GM21737 (cell line): ENCODE results near the gene BCL2A1.
"Not testable (repeated sequence)": the region's sequence is repeated elsewhere in the genome, so short reads cannot be mapped to it uniquely, and the experiment has no call there.

Experiments
- ATAC-seq: cut with Tn5 transposase; IDR thresholded peaks from one replicate; pipeline ENCODE4 v1.9.1; 2021; ENCODE audit warnings: mild to moderate bottlenecking, moderate library complexity; ENCODE audit not compliant: unreplicated experiment

The BCL2A1 gene

DNA sequence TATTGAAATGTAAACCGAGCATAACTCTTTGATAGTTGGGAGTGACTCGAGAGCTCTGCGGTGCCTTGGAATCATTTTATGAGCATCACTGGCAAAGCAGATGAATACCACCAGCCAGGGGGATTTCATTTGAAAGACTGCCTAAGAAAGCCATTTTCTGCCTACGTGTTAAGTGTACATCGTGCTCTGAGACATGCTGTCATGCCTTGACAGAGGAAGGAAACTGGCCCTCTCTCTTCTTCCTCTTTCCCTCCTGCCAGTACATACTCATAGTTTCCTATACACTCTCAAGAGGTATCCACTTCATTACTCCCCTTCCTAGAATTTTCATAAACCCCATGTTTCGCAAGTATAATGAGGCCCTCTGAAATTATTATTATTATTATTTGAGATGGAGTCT lies 8.8 kb downstream of the BCL2A1 start:
- ATAC-seq, result no peak

DNA sequence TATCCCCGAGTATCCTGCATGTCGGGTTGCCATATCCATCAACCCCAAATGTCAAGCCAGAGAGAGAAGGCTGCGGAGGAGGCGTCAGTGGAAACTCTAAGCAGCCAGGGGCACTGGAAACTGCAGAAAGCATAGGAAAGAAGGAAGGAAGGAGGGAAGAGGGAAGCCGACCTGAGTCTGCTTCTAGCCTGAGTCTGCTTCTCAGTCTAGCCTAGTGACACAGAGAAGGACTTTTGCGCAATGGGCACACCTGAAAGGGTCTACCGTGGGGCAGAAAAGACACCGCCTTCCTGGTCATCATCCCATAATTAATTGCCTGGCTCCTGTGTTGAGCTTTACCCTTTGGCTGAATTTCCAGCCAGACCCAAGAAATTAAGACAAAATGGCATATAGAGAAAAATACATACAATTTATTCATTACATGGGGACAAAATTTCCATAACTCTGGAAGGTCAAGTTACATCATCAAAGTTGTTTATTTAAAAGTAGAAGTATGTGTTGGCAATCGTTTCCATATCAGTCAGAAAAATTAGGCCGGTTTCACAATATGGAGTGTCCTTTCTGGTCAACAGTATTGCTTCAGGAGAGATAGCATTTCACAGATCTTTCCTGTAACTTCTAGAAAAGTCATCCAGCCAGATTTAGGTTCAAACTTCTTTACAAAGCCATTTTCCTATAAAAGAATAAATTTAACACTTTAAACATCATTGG lies 10.3 kb downstream of the BCL2A1 start:
- no peak for ATAC-seq

DNA sequence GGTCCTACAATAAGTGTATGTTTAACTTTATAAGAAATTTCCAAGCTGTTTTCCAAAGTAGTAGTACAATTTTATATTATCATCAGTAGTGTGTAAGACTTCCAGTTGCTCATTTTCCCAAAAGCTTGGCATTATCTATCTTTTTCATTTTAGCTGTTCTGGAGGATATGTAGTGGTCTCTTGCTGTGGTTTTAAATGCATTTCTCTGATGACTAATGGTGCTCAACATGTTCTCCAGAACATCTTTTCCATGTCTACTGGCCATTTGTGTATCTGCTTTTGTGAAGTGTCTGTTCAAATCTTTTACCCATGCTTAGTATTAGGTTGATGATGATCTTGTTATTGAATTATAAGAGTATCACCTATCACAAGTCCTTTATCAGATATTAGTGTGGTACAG lies 13.3 kb downstream of the BCL2A1 start:
- no peak for ATAC-seq

DNA sequence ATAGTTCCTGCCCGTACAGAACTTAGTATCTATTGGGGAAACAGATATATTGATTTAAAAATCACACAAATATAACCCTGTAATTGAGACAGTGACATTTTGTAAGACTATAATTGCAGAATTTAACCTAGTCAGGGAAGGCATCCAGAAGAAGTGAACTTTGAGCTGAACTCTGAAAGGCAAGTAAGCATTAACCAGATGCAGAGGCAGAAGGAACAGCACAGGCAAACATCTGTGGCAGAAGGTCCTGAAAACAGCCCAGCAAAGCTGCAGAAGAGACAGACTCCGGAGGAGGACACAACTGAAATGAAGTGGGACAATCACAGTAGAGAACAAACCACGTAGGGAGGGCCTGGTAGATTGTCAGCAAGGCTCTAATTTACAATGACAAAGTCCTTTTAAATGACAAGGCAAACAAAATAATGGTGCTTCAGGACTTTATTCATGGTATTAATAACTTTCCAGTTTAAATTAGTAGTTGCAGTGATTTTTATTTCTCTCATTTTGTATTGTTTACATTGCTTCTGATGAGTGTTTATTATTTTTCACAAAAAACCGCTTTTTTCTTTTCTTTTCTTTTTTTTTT lies 14.5 kb downstream of the BCL2A1 start:
- no peak for ATAC-seq

DNA sequence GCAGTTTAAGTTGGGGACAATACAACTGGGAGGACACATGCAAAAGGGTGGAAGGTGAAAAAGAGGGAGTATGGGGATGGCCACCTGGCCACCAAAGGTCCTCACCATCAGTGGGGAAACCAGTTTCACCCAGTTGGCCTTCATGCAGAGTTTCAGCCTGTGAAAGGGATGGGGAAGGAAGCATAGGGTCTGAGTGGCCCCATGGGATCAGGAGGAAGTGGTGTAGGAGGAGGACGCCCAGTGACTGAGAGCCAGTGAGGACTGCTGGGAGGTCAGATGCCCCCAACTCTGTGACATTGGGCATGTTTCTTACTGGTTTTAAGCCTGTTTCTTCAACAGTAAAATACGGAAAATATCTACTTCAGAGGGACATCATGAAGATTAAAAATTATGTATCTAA lies 16.3 kb downstream of the BCL2A1 start:
- ATAC-seq, result no peak

DNA sequence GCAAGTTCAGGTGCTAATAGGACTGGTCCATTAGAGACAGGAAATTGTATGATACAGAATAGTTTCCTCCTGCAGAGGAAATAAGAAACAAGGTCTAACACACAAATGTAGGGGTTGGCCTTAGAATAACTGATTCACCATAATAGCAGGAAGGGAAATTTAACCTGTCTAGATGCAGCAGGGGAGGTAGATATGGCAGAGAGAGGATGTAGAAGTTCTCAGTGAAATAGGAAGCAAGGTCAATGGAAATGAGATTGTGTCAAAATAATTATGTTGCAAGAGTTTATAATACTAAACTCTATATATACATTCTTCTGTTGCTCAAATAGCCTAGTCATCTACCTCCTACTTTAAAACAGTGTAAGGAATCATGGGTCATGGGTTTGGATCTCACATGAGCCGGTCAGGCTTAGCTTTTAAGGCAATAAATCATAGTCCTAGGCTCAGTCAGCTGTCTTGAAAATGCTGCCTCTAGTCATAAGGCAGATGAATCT lies 17.0 kb downstream of the BCL2A1 start:
- ATAC-seq, result no peak

DNA sequence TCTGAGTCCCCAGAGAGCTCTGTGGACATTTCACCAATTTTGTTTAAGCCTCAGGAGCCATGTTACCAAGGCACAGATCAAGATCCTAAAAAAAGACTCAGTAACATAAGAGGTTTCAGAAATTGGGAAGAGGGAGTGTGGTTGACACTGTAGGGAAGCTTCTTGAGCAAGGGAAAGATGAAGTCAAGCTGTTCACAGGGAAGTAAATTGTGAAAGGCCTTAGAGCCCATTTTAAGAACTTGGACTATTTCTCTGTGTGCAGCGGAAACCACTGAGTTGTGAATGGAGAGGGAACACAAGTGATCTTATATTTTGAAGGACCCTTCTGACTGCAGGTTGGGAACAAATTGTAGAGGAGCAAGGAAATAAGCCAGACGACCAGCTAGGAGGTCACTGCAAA lies 18.7 kb downstream of the BCL2A1 start:
- no peak for ATAC-seq

DNA sequence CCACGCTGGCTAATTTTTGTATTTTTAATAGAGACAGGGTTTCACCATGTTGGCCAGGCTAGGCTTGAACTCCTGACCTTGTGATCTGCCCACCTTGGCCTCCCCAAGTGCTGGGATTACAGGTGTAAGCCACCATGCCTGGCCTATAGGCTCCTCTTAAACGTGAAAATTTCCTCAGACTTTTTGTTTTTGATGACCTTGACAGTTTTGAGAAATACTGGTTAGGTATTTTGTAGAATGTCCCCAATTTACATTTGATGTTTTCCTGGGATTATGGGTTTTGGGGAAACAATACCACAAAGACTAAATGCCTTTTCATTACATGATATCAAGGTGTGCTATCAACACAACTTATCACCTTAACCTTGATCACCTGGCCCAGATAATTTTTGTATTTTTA lies 20.7 kb downstream of the BCL2A1 start:
- ATAC-seq, result no peak

DNA sequence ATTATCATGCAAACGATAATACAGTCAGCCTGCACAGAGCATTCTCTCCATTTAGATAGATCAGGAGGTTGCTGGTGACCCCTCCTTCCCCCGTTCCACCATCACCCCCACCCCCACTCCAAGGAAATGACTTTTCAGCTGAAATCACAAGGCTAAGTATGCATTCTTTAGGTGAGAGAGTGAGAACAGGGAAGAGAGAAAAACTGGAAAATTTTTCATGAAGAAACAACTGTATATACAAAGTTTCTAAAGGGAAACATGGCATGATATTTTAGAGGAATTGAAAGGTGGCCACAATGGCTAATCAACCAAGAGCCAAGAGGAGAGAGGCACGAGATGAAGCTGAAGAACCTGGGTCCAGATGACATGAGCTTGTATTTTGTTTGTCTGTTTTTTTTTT lies 22.2 kb downstream of the BCL2A1 start:
- ATAC-seq, result no peak

DNA sequence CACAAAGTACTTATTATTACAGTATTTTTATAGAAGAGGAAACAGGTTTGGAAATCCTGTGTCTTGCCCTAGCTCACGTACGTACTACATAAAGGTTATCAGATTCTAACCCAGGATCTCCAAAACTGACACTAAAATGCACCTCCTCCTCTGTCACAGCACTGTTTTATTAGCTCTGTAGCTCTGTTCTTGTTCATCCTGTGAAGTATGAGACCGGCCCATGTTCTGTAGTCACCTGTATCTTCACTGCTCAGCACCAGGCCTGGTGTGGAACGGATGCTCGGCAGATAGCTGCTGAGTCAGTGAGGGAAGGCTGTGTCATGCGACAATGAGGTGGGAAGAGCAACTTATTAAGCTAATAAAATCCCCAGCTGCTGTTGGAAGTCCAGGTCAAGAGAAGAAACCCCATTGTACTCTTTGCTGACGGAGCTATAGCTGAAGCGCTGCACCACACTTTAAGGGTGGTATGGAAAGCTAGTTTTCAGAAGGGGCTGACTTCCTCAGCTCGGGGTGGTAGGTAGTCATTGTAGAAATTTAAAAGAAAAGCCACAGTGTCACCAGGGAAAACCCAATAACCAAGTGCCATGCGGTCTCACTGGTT lies 22.8 kb downstream of the BCL2A1 start:
- ATAC-seq, result no peak

DNA sequence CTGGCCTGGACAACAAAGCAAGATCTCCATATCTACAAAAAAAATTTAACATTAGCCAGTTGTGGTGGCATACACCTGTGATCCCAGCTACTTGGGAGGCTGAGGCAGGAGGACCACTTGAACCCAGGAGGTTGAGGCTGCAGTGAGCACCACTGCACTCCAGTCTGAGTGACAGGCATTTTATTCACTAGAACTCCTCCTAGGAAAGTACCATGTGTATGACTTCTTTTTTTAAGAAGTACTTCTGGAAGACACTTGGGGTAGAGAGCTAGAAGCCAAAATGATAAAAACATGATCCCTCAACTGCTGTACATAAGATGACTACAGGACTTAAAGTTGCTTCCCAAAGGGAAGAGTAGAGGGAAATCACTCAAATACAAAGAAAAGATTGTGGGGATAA lies 24.0 kb downstream of the BCL2A1 start:
- ATAC-seq, result no peak

DNA sequence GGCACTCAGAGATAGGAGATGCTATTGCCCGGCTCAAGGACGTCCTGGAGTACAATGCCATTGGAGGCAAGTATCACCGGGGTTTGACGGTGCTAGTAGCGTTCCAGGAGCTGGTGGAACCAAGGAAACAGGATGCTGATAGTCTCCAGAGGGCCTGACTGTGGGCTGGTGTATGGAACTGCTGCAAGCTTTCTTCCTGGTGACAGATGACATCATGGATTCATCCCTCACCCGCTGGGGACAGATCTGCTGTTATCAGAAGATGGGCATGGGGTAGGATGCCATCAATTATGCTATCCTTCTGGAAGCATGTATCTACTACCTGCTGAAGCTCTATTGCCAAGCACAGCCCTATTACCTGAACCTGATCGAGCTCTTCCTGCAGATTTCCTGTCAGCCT lies 26.4 kb downstream of the BCL2A1 start:
- ATAC-seq, result no peak

DNA sequence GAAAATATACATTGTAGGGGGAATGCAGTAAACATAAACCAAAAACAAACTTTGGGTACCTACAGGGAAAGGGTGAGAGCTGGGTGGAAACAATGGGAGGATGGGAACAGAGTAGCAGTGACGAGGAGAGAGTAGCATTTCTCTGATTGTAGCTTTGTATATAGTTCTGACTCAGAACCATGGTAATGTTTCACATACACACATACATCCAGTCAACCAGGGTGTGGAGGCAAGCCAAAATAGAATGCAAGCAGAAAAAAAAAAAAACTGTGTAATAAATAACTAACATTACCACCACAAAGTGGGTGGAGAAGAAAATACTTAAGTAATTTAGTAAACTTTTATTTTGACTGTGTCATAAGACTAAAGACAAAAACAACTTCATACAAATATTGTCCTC lies 27.2 kb downstream of the BCL2A1 start:
- peak; percentile 79 for ATAC-seq

DNA sequence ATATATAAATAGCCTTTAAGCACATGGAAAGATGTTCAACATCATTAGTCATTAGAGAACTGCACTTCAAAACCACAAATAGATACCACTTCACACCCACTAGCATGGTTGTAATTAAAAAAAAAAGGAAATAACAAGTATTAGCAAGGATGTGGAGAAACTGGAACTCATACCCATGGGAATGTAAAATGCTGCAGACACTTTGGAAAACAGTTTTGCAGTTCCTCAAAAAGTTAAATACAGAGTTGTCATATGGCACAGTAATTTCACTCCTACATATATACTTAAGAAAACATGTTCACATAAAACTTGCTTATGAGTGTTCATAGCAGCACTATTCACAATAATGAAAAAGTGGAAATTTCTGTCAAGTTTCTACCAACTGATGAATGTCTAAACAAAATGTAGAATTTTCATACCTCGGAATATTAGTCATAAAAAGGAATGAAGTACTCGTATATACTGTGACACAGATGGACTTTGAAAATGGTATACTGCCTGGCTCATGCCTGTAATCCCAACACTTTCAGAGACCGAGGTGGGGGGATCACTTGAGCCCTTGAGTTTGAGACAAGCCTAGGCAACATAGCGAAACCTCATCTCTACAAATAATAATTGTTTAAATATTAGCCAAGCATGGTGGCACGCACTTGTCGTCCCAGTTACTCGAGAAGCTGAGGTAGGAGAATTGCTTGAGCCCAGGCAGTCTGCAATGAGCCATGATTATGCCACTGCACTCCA lies 28.1 kb downstream of the BCL2A1 start:
- ATAC-seq, result no peak

DNA sequence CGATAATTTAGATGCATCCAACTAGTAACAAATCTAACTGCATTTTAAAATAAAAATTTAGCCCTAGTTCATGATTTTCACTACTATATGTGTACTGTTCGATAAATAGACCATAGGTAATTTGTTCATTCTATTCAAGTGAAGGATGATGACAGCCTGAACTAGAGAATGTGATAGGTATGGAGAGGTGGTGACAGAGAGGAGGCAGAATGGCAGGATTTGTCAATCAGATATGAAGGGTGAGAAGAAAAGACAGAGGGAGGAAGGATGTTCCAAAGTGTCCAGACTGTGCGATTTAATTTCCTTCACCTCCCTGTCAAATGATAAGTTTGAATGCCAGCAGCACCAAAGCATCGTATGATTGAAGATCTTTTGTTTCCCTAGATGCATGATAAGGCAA lies 31.6 kb downstream of the BCL2A1 start:
- no peak for ATAC-seq

DNA sequence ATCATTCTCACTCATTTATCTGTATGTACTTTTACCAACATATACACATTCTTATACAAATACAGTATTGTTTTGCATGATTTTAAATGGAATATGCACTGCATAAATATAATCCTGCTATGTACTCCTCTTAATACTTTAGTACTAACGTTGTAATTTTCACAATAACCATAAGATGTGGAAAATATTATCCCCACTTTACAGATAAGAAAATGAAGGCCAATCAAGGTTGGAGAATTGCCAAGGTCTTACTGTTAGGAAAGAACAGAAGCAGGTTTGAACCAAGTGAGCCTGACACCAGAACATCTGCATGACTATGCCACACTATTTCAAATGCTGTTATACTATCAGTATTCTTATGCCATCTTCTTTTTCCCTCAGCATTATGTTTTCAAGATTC lies 32.9 kb downstream of the BCL2A1 start:
- ATAC-seq, result no peak

DNA sequence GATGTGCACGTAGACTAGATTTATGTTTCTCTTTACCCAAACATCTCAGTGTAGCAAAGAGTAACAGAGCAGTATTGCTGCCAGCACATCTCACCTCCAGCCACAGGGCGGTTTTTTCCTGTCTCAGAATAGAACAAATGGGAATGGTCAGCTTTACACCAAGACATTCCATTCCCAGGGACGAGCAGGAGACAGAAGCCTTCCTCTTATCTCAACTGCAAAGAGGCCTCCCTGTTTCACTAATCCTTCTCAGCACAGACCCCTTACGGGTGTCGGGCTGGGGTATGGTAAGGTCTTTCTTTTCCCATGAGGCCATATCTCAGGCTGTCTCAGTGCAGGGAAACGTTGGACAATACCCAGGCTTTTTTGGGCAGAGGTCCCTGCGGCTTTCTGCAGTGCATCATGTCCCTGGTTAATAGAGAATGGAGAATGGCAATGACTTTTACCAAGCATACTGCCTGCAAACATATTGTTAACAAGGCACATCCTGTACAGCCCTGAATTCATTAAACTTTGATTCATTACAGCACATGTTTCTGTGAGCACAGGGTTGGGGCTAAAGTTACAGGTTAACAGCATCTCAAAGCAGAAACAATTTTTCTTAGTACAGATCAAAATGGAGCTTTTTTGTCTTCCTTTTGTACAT lies 35.3 kb downstream of the BCL2A1 start:
- not testable (repeated sequence) for ATAC-seq

DNA sequence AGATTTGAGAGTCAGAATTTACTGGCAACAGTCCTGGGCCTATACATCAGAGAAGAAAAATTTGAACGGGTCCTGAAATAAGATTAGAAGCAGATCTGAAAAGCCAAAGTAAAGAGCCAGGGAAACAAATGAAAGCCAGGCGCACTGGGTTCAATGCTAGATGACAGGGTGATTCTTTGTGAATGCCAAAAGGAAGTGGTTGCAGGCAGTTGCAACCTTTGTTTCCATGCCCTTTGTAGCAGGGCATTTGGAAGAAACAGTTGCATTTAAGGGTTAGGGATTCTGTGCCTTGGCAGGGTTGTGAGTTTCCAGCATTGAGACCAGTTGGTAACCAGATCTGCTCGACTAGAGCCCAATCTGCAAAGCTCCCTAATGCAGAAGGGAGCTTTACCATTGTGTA lies 37.8 kb downstream of the BCL2A1 start:
- no peak for ATAC-seq

DNA sequence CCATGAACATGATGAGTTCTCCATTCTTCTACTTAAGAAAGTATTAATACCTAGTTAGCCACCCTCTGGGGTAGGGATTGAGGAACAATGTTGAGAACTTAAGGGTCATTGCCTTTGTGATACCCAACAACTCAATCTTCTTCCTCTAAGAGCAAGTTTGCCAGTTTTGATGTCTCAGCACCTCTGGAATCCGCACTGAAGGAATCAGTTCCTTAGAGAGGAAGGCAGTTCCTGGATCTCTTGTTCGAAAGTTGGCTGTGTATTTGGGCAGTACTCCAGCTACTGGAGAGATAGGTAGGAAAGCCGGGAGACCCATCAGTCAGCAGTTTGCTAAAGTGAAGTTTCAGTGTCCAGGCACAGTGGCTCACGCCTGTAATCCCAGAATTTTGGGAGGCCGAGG lies 38.5 kb downstream of the BCL2A1 start:
- no peak for ATAC-seq

DNA sequence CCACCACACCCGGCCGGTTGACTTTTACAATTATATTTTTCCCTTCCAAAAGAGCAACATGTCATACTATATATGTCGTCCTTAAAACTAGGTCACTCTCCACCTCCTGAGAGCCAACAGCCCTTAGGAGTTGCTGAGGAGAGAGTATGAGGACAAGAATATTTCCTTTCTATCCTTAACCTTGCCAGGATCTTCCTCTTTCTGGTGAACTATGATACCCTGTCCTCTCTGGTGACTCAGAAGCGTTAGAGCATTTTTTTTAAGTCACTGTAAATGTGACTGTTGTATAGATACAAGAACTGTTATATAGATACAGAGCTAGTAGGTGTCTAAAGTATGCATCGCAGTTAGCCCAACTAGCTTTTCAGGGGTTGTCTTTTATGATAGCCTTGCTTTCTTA lies 40.5 kb downstream of the BCL2A1 start:
- ATAC-seq, result no peak

DNA sequence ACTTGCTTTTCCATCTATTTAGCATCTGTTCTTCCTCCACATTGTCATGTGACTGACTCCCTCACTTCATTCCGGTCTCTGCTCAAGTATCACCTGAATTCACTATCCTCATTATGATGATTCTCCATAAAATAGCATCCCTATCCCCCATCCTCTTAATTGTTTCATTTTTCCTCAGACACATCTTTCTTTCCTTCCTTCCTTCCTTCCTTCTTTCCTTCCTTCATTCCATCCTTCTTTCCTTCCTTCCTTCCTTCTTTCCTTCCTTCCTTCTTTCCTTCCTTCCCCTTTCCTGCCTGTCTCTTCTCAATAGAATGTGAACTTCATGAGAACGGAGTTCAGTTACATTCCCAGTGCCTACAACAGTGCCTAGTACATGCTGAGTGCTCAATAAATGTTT lies 41.6 kb downstream of the BCL2A1 start:
- no peak for ATAC-seq
